ENCODE results near the gene GH1.
"Not testable (repeated sequence)": the region's sequence is repeated elsewhere in the genome, so short reads cannot be mapped to it uniquely, and the experiment has no call there.

GH1 gene

GRCh38 chr17:63873577-63873976, 45.1 kb downstream of the GH1 start, which contains the start of gene CSH2:
TSS of gene CSH2 (minus strand) at chr17:63873677. CDS start at chr17:63873614, 63 bp downstream.
- not testable (repeated sequence) for DNase-seq (ENCODE audit: low read depth in 2 of 2); H3K4me3 ChIP-seq (replicated peaks in 1 of 2; ENCODE audit: low read depth in 2 of 2, low read length in 2 of 2)

- not testable (repeated sequence) for DNase-seq (ENCODE audit: low read depth in 2 of 2); H3K4me3 ChIP-seq (replicated peaks in 1 of 2; ENCODE audit: low read depth in 2 of 2, low read length in 2 of 2)
Observed at GRCh38 chr17:63871646-63872365, 46.8 kb downstream of the GH1 start.

- not testable (repeated sequence) for H3K4me3 ChIP-seq (replicated peaks in 1 of 2; ENCODE audit: low read depth in 2 of 2, low read length in 2 of 2); DNase-seq (ENCODE audit: low read depth in 2 of 2)
Observed at GRCh38 chr17:63870292-63870665, 48.4 kb downstream of the GH1 start.

- DNase-seq (ENCODE audit: low read depth in 2 of 2), result peak in 1 of 2 donors; percentile 12
- H3K4me3 ChIP-seq (replicated peaks in 1 of 2; ENCODE audit: low read depth in 2 of 2, low read length in 2 of 2), result not testable (repeated sequence)
Observed at GRCh38 chr17:63869491-63870291, 48.9 kb downstream of the GH1 start.

More at GRCh38 chr17:63869491-63870291, 48.9 kb downstream of the GH1 start:
- TF ChIP-seq CTCF (IDR thresholded peaks at IDR 0.05; ENCODE audit: low read depth, low read length), result peak; percentile 3
